IMR-90 (cell line): ENCODE results near the gene TRMT2A. TPM values are rescaled to one million over a fixed set of nuclear protein-coding genes. Genes with fewer than 3 reads are reported as not detected.
A peak's percentile ranks its signal among the peaks of the same experiment; 100 is the strongest.

ENCODE experiments used
- ATAC-seq: fragments of 200-7000 bp; cut with Tn5 transposase; 2 replicates; pipeline ENCODE4 v1.9.1; 2020; ENCODE audit warnings: low read depth, mild to moderate bottlenecking, moderate library complexity
- BruUV-seq: library from RNA; stranded (reverse); fragments of 400-500 nt; replicated peaks from 2 replicates; lab custom pipeline; 2021; lab: Mats Ljungman, UMichigan
- CTCF ChIA-PET: fragments of 300-600 bp; formaldehyde crosslinking; extraction: SDS; loops from one replicate; lab custom pipeline; 2021; ENCODE audit warnings: antibody characterized with exemption; lab: Yijun Ruan, JAX
- POLR2A ChIA-PET: fragments of 300-600 bp; sonication (Branson Sonifier 250); formaldehyde crosslinking; loops from one replicate; lab custom pipeline; 2022; ENCODE audit warnings: antibody characterized with exemption; ENCODE audit not compliant: unreplicated experiment; lab: Charles Lee
- DNase-seq: peaks from one replicate; pipeline ENCODE4 v3.0.0; 2013
- H2AFZ ChIP-seq: replicated peaks from 2 replicates; pipeline ENCODE3; 2013; ENCODE audit warnings: low read length, mild to moderate bottlenecking; ENCODE audit not compliant: poor library complexity
- H2AK5ac ChIP-seq: 2 replicates; pipeline ENCODE4 v1.6.1; 2013; ENCODE audit warnings: low read depth, low read length, inconsistent platforms
- H2AK9ac ChIP-seq: replicated peaks from 2 replicates; pipeline ENCODE3; 2013; ENCODE audit warnings: mild to moderate bottlenecking, low read depth, low read length, moderate library complexity; ENCODE audit not compliant: poor library complexity
- H2BK120ac ChIP-seq: 2 replicates; pipeline ENCODE4 v1.6.1; 2013; ENCODE audit warnings: low read depth, low read length, inconsistent platforms
- H2BK15ac ChIP-seq: 3 replicates; pipeline ENCODE4 v1.6.1; 2013; ENCODE audit warnings: low read depth, low read length, inconsistent platforms
- H2BK20ac ChIP-seq: 2 replicates; pipeline ENCODE4 v1.6.1; 2013; ENCODE audit warnings: low read depth, mild to moderate bottlenecking, inconsistent platforms, low read length, moderate library complexity
- H2BK5ac ChIP-seq: 2 replicates; pipeline ENCODE4 v1.6.1; 2013; ENCODE audit warnings: mild to moderate bottlenecking, low read depth, low read length, inconsistent platforms; ENCODE audit not compliant: poor library complexity, severe bottlenecking
- H3K14ac ChIP-seq: replicated peaks from 2 replicates; pipeline ENCODE4 v1.6.1; 2013; ENCODE audit warnings: low read depth, low read length, inconsistent platforms
- H3K18ac ChIP-seq: 2 replicates; pipeline ENCODE4 v1.6.1; 2013; ENCODE audit warnings: low read depth, low read length, control low read depth
- H3K23ac ChIP-seq: 2 replicates; pipeline ENCODE4 v1.6.1; 2013; ENCODE audit warnings: low read depth, low read length, inconsistent platforms
- H3K27ac ChIP-seq: 2 replicates; pipeline ENCODE4 v1.5.1; 2013; ENCODE audit warnings: mild to moderate bottlenecking, control low read depth, low read length; ENCODE audit not compliant: insufficient read depth
- H3K27me3 ChIP-seq: 2 replicates; pipeline ENCODE4 v1.6.1; 2013; ENCODE audit warnings: low read length; ENCODE audit not compliant: control insufficient read depth, insufficient read depth
- H3K36me3 ChIP-seq: 2 replicates; pipeline ENCODE4 v1.6.1; 2013; ENCODE audit warnings: low read length, mixed read lengths; ENCODE audit not compliant: control insufficient read depth, insufficient read depth
- H3K4ac ChIP-seq: 2 replicates; pipeline ENCODE4 v1.6.1; 2013; ENCODE audit warnings: low read depth, low read length, inconsistent platforms
- H3K4me1 ChIP-seq: 2 replicates; pipeline ENCODE4 v1.6.1; 2013; ENCODE audit warnings: low read length, mixed read lengths; ENCODE audit not compliant: control insufficient read depth, insufficient read depth
- H3K4me2 ChIP-seq: 2 replicates; pipeline ENCODE4 v1.6.1; 2013; ENCODE audit warnings: low read depth, mild to moderate bottlenecking, control low read depth, low read length, moderate library complexity
- H3K4me3 ChIP-seq: 2 replicates; pipeline ENCODE4 v1.5.1; 2013; ENCODE audit warnings: low read depth, mild to moderate bottlenecking, control low read depth, low read length, moderate library complexity; ENCODE audit not compliant: insufficient read depth
- H3K56ac ChIP-seq: 2 replicates; pipeline ENCODE4 v1.6.1; 2013; ENCODE audit warnings: low read length, inconsistent platforms; ENCODE audit not compliant: insufficient read depth; ENCODE audit errors: extremely low read depth
- H3K79me1 ChIP-seq, 2 experiments: 2 replicates each; pipeline ENCODE4 v1.6.1; 2013; ENCODE audit warnings: low read length in 2 of 2, inconsistent platforms in 1 of 2, low read depth in 1 of 2
- H3K9ac ChIP-seq: 2 replicates; pipeline ENCODE4 v1.6.1; 2013; ENCODE audit warnings: low read depth, low read length, control low read depth
- H3K9me1 ChIP-seq: 2 replicates; pipeline ENCODE4 v1.6.1; 2013; ENCODE audit warnings: low read length, inconsistent platforms; ENCODE audit not compliant: insufficient read depth
- H3K9me3 ChIP-seq: 2 replicates; pipeline ENCODE4 v1.6.1; 2013; ENCODE audit warnings: low read length; ENCODE audit not compliant: control insufficient read depth, insufficient read depth
- H4K20me1 ChIP-seq: 2 replicates; pipeline ENCODE4 v1.6.1; 2013; ENCODE audit warnings: low read length, inconsistent platforms; ENCODE audit not compliant: insufficient read depth
- H4K5ac ChIP-seq: 2 replicates; pipeline ENCODE4 v1.6.1; 2013; ENCODE audit warnings: mild to moderate bottlenecking, low read depth, low read length, control low read depth
- H4K8ac ChIP-seq, 2 experiments: 2 replicates each; pipeline ENCODE4 v1.6.1; 2013; ENCODE audit warnings: low read depth in 2 of 2, low read length in 2 of 2, control low read depth in 1 of 2, inconsistent platforms in 1 of 2
- H4K91ac ChIP-seq: 2 replicates; pipeline ENCODE4 v1.6.1; 2013; ENCODE audit warnings: low read depth, low read length, inconsistent platforms; ENCODE audit not compliant: insufficient read depth
- BHLHE40 ChIP-seq: fragments of 150-350 bp; IDR thresholded peaks from 2 replicates; pipeline ENCODE4 v1.6.1; 2016; ENCODE audit warnings: mild to moderate bottlenecking, low read depth, low read length
- CEBPB ChIP-seq: IDR thresholded peaks from 2 replicates; pipeline ENCODE4 v1.6.1; 2012; ENCODE audit warnings: low read depth, low read length, improper control_type of control experiment
- CHD1 ChIP-seq: IDR thresholded peaks from 2 replicates; pipeline ENCODE4 v1.6.1; 2012; ENCODE audit warnings: low read depth, low read length, improper control_type of control experiment
- FOS ChIP-seq: fragments of 150-350 bp; IDR thresholded peaks from 2 replicates; pipeline ENCODE4 v1.6.1; 2016; ENCODE audit warnings: low read depth, low read length
- MAFK ChIP-seq: IDR thresholded peaks from 2 replicates; pipeline ENCODE4 v1.6.1; 2012; ENCODE audit warnings: low read depth, low read length, improper control_type of control experiment
- MXI1 ChIP-seq: IDR thresholded peaks from 2 replicates; pipeline ENCODE4 v1.6.1; 2012; ENCODE audit warnings: low read depth, mild to moderate bottlenecking, low read length, moderate library complexity, borderline replicate concordance
- NFE2L2 ChIP-seq: fragments of 150-350 bp; IDR thresholded peaks from 2 replicates; pipeline ENCODE4 v1.6.1; 2016; ENCODE audit warnings: low read depth, mild to moderate bottlenecking, low read length
- POLR2A ChIP-seq: IDR thresholded peaks from 2 replicates; pipeline ENCODE4 v1.6.1; 2012; ENCODE audit warnings: mild to moderate bottlenecking, low read depth, low read length
- SMC3 ChIP-seq: fragments of 150-350 bp; IDR thresholded peaks from 2 replicates; pipeline ENCODE4 v1.6.1; 2016; ENCODE audit warnings: low read depth, mild to moderate bottlenecking, antibody characterized with exemption, low read length, moderate library complexity
- WGBS, 2 experiments: methylation state at CpG; one replicate each; pipeline versions ENCODE4 v1.1.5 to v1.1.7; 2013; ENCODE audit warnings: missing lambda C conversion rate in 2 of 2; ENCODE audit not compliant: insufficient read length in 1 of 2; ENCODE audit errors: extremely low coverage in 2 of 2; 5-methylcytosine and 5-hydroxymethylcytosine counted together
- dilution Hi-C: fragments of 300-500 bp; cut with HindIII; formaldehyde crosslinking; loops from one replicate; pipeline ENCODE4 v1.14.3; 2018; ENCODE audit warnings: low sequenced_read_pairs; ENCODE audit not compliant: unreplicated experiment
- in situ Hi-C: fragments of 300-500 bp; cut with MboI; formaldehyde crosslinking; loops from 3 replicates; pipeline ENCODE4 v1.14.3; 2019; ENCODE audit warnings: low sequenced_read_pairs, inconsistent platforms, mixed read lengths
- intact Hi-C: fragments of 100-400 bp; cut with micrococcal nuclease; formaldehyde crosslinking; loops from 2 replicates; pipeline ENCODE4 v1.10.0; 2022
- polyA plus RNA-seq, 3 experiments: library from polyadenylated mRNA; depleted of rRNA; stranded (reverse); fragments of >200 nt; gene quantifications; 2 replicates each; pipeline ENCODE4 v1.2.3, GENCODE V29; 2012; ENCODE audit warnings: low replicate concordance in 1 of 3
- total RNA-seq: library from RNA; depleted of rRNA; stranded (reverse); fragments of >200 nt; gene quantifications from 2 replicates; pipeline ENCODE4 v1.2.3, GENCODE V29; 2012
- TF ChIP-seq, protein P1 (sequence below): fragments of 150-350 bp; IDR thresholded peaks from 2 replicates; pipeline ENCODE4 v1.6.1; 2017; ENCODE audit warnings: mild to moderate bottlenecking, antibody characterized with exemption, low read length, low read depth
- TF ChIP-seq, protein P2 (sequence below): fragments of 150-350 bp; IDR thresholded peaks from 2 replicates; pipeline ENCODE4 v1.6.1; 2016; ENCODE audit warnings: low read depth, mild to moderate bottlenecking, low read length, moderate library complexity, borderline replicate concordance

The TRMT2A gene
- total and polyA plus RNA-seq, 2 of the 4 experiments (the other 2 are of a cell fraction), result 22.0 to 39.1 TPM

DNA sequence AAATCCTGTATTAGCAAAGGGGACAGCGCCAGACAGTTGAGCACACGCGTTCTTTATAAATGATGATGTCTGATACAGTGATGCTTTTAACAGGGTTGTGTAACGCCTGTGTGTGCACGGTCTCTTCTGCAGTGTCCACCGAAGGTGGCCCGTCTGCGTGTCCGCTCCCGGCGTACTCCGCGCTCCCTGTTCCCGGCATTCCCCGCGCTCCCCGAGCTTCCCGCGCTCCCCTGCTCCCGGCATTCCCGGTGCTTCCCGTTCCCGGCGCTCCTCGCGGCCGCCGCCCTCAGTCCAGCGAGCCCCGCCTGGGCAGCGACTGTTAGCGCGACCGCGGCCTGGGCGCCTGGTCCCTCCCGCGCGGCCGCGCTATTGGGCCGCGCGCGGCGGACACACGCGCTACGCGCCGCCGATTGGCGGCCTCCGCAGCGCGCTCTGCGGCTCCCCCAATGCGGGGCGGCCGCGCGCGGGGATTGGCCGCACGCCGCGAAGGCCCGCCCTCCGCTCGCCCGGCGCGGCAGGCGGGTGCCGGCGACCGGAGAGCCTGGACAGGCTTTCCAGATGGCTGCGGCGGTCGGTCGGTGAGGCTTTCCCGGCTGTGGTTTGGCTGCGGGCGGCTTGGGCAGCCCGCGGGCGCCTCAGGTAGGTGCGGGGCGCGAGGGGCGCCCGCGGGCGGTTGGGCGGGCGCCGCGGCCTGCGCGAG is 37.1 kb downstream of the TRMT2A start, which contains the start of gene DGCR8:
TSS of gene DGCR8 (plus strand) at position 497 of the 700 bp plus-strand sequence. CDS start 5,723 bp downstream, outside the sequence.
- Histone ChIP-seq H3K18ac (peak within 1 kb of the TSS; percentile 98), H4K8ac (peak within 1 kb of the TSS; percentile 92 to 100), H3K27ac (peak within 1 kb of the TSS; percentile 87), H3K56ac (peak within 1 kb of the TSS; percentile 99), H3K14ac (peak within 1 kb of the TSS; percentile 100), H3K9me1 (peaks cover 28% of the 10 kb centered on the region), H2BK120ac (peak within 1 kb of the TSS; percentile 87), H3K4me2 (peak within 1 kb of the TSS; percentile 97), H3K4me1 (peaks cover 16% of the 10 kb centered on the region), H3K4ac (peak within 1 kb of the TSS; percentile 98), H3K79me1 (peaks cover 4 to 34% of the 10 kb centered on the region in 2 experiments), H3K23ac (peak within 1 kb of the TSS; percentile 100), H3K9me3 (no peaks in the 10 kb centered on the region), H2AK5ac (peak within 1 kb of the TSS; percentile 99), H2AK9ac (peak within 1 kb of the TSS; percentile 100), H3K36me3 (no peaks in the 10 kb centered on the region), H2AFZ (peak within 1 kb of the TSS; percentile 93), H2BK5ac (peak within 1 kb of the TSS; percentile 90), H4K91ac (peak within 1 kb of the TSS; percentile 96), H3K27me3 (no peaks in the 10 kb centered on the region), H2BK20ac (peak within 1 kb of the TSS; percentile 14; the same call in 1 of the 2 replicates), H4K20me1 (peaks cover 41% of the 10 kb centered on the region), H4K5ac (peak within 1 kb of the TSS; percentile 100), H2BK15ac (peak within 1 kb of the TSS; percentile 30; the same call in 1 of the 3 replicates), H3K4me3 (peak within 1 kb of the TSS; percentile 83), H3K9ac (peak within 1 kb of the TSS; percentile 96)
- ChIA-PET CTCF (no interaction called here), POLR2A (no interaction called here)
- in situ Hi-C loops (no loop called here), intact Hi-C loops (no loop called here), dilution Hi-C loops (no loop called here)
- peak; percentile 93 for ATAC-seq
- DNase-seq, result peak; percentile 93
- no TSS peak for BruUV-seq
- no peak for TF ChIP-seq BHLHE40
- TF ChIP-seq MAFK, result no peak
- no peak for TF ChIP-seq NFE2L2
- TF ChIP-seq CHD1, result no peak
- TF ChIP-seq FOS, result 0 out of 2 replicates have a peak, but pooled peaks have one; percentile 53
- TF ChIP-seq CEBPB, result peak; percentile 80
- TF ChIP-seq SMC3, result no peak
- peak; percentile 81 for TF ChIP-seq MXI1
- TF ChIP-seq POLR2A, result peak; percentile 69
- TF ChIP-seq, protein P1, sequence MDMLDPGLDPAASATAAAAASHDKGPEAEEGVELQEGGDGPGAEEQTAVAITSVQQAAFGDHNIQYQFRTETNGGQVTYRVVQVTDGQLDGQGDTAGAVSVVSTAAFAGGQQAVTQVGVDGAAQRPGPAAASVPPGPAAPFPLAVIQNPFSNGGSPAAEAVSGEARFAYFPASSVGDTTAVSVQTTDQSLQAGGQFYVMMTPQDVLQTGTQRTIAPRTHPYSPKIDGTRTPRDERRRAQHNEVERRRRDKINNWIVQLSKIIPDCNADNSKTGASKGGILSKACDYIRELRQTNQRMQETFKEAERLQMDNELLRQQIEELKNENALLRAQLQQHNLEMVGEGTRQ, result peak; percentile 51
- TF ChIP-seq, protein P2, sequence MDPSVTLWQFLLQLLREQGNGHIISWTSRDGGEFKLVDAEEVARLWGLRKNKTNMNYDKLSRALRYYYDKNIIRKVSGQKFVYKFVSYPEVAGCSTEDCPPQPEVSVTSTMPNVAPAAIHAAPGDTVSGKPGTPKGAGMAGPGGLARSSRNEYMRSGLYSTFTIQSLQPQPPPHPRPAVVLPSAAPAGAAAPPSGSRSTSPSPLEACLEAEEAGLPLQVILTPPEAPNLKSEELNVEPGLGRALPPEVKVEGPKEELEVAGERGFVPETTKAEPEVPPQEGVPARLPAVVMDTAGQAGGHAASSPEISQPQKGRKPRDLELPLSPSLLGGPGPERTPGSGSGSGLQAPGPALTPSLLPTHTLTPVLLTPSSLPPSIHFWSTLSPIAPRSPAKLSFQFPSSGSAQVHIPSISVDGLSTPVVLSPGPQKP, result no peak
- 1% methylated on average over 25 of the region's 100 CpGs; no CpG with 5 or more reads in 1 of the 2 experiments for WGBS, 2 experiments
